Choroid plexus epithelial cell (primary cell): ENCODE results near the gene ARHGAP19.
A peak's percentile ranks its signal among the peaks of the same experiment; 100 is the strongest.

Source experiments
- DNase-seq: peaks from one replicate; pipeline ENCODE4 v3.0.0-alpha.2; 2010; ENCODE audit warnings: low read depth
- H3K4me3 ChIP-seq: 2 replicates; pipeline ENCODE4 v1.5.1; 2011; ENCODE audit warnings: low read depth, mild to moderate bottlenecking, control low read depth, low read length, moderate library complexity
- CTCF ChIP-seq: conservative IDR thresholded peaks from 2 replicates; pipeline ENCODE4 v1.5.1; 2011; ENCODE audit warnings: low read depth, mild to moderate bottlenecking, control low read depth, inconsistent platforms, low read length, moderate library complexity

Gene ARHGAP19

DNA sequence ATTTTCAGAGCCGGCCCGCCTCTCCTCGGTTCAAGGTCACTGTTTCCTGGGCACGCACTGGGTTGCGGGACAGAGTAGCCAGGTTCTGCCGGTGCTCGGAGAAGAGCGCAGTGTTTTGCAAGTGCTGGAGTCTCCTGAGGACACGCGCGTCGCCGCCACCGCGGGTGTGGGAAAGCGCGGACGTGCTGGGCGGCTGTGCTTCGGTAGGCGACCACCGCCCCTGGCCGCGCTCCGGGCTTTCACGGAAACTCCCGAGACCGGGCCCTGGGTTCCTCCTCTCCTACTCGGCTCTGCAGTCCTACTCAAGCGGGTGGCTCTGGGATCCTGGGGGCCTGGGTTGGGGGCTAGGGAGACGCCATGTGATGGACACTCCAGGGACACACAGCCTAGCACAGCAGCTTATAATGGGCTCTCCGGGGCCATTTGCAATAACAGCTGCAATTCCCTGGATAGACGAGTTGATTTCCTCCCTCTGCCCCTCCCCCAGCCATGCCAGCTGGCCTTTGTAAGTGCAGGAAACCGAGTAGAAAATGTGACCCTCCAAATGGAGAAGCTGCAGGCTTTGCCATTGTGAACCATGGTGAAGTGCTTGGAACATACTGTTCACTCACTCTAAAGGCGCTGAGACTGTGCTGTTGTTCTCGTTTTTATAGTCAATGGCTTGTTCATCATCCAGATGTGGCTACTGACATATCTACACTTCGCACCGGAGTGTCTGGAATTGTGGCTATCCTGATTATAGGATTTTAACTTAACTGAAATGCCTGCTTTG, 28.8 kb upstream of the ARHGAP19 start:
- TF ChIP-seq CTCF: no peak
- no peak for DNase-seq
- peak overlapping the region; percentile 20 for H3K4me3 ChIP-seq

GRCh38 chr10:97320480-97321031, 28.1 kb upstream of the ARHGAP19 start:
- no peak for DNase-seq
- peak overlapping the region; percentile 62 for H3K4me3 ChIP-seq
- no peak for TF ChIP-seq CTCF

- DNase-seq: peak; percentile 14
- no peak for TF ChIP-seq CTCF
- peak overlapping the region; percentile 62 for H3K4me3 ChIP-seq
Measured at GRCh38 chr10:97319671-97320479, 27.4 kb upstream of the ARHGAP19 start.

- peak within 1 kb of the TSS; percentile 62 for H3K4me3 ChIP-seq
- DNase-seq: peak; percentile 92
- no peak for TF ChIP-seq CTCF
Measured at GRCh38 chr10:97318772-97319651, 26.6 kb upstream of the ARHGAP19 start, which contains the start of gene FRAT1. Gene FRAT1 (plus strand): TSS chr10:97319271. CDS start chr10:97319454, 183 bp downstream.

GRCh38 chr10:97314671-97315070, 22.2 kb upstream of the ARHGAP19 start:
- no peak for TF ChIP-seq CTCF
- DNase-seq: no peak

DNA sequence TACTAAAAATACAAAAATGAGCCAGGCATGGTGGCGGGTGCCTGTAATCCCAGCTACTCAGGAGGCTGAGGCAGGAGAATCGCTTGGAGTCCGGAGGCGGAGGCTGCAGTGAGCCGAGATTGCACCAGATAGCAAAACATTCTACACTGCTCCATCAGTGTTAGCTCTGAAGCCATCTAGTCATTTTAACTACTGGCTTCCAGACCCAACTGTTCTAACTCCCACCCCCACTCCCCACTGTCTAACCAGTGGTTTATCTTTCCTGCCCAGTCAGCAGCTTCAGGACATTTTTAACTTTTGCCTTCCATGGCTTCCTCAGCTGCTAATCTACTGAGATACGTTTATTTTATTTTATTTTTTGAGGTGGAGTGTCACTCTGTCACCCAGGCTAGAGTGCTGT, 20.5 kb upstream of the ARHGAP19 start:
- TF ChIP-seq CTCF: no peak
- no peak overlapping the region for H3K4me3 ChIP-seq
- DNase-seq: no peak

More at GRCh38 chr10:97314671-97315070, 22.2 kb upstream of the ARHGAP19 start:
- no peak overlapping the region for H3K4me3 ChIP-seq
